Occipital lobe (tissue), 2 donors: ENCODE results near the gene TUBG1. TPM values are rescaled to one million over a fixed set of nuclear protein-coding genes. Genes with fewer than 3 reads are reported as not detected.
"Not testable (repeated sequence)": the region's sequence is repeated elsewhere in the genome, so short reads cannot be mapped to it uniquely, and the experiment has no call there.

Source experiments
- DNase-seq: peaks from one replicate; lab custom pipeline; 2025; lab: John Stamatoyannopoulos, UW
- total RNA-seq: library from RNA; depleted of rRNA; stranded (reverse); fragments of >200 nt; gene quantifications from one replicate; pipeline ENCODE4 v1.2.3, GENCODE V29; 2014

TUBG1 gene
- total RNA-seq, 1 donor from 2014 or later: 10.3 TPM

GRCh38 chr17:42578282-42578869 lies 31.1 kb upstream of the TUBG1 start:
- peak; percentile 30 for DNase-seq

- DNase-seq: no peak
Observed at GRCh38 chr17:42579794-42580551, 29.5 kb upstream of the TUBG1 start.

GRCh38 chr17:42581744-42582270 lies 27.7 kb upstream of the TUBG1 start:
- no peak for DNase-seq

- no peak for DNase-seq
Observed at GRCh38 chr17:42584880-42585279, 24.6 kb upstream of the TUBG1 start.

GRCh38 chr17:42585353-42585752 lies 24.1 kb upstream of the TUBG1 start:
- DNase-seq: no peak

GRCh38 chr17:42586514-42587230 lies 22.8 kb upstream of the TUBG1 start:
- no peak for DNase-seq

GRCh38 chr17:42590886-42591285 lies 18.6 kb upstream of the TUBG1 start:
- no peak for DNase-seq

- no peak for DNase-seq
Observed at GRCh38 chr17:42591411-42591810, 18.1 kb upstream of the TUBG1 start.

GRCh38 chr17:42596386-42596785 lies 13.1 kb upstream of the TUBG1 start:
- DNase-seq: no peak

- DNase-seq: no peak
Observed at GRCh38 chr17:42598905-42599304, 10.6 kb upstream of the TUBG1 start.

GRCh38 chr17:42603318-42603717 lies 6.2 kb upstream of the TUBG1 start:
- DNase-seq: no peak

- DNase-seq: no peak
Observed at GRCh38 chr17:42607769-42608168, 1.7 kb upstream of the TUBG1 start.

GRCh38 chr17:42608305-42609181 lies 940 bp upstream of the TUBG1 start:
- no peak for DNase-seq

GRCh38 chr17:42609814-42610801 lies 625 bp downstream of the TUBG1 start:
- DNase-seq: not testable (repeated sequence)

- no peak for DNase-seq
Observed at GRCh38 chr17:42612013-42612412, 2.5 kb downstream of the TUBG1 start.

- DNase-seq: no peak
Observed at GRCh38 chr17:42613699-42614295, 4.3 kb downstream of the TUBG1 start.

- no peak for DNase-seq
Observed at GRCh38 chr17:42617956-42618431, 8.5 kb downstream of the TUBG1 start.

GRCh38 chr17:42618442-42619150 lies 9.1 kb downstream of the TUBG1 start:
- no peak for DNase-seq

GRCh38 chr17:42621987-42622386 lies 12.5 kb downstream of the TUBG1 start:
- not testable (repeated sequence) for DNase-seq
